H1 (cell line): ENCODE measurements around the gene PTPRF. TPM values are rescaled to one million over a fixed set of nuclear protein-coding genes. Genes with fewer than 3 reads are reported as not detected.

Experiments
- CTCF ChIA-PET: fragments of 300-600 bp; sonication (Branson Sonifier 250); formaldehyde crosslinking; loops from one replicate; lab custom pipeline; 2021; ENCODE audit not compliant: partially characterized antibody; lab: Charles Lee
- POLR2A ChIA-PET: fragments of 300-600 bp; sonication (Branson Sonifier 250); formaldehyde crosslinking; loops from one replicate; lab custom pipeline; 2021; ENCODE audit warnings: inconsistent platforms; ENCODE audit not compliant: partially characterized antibody; lab: Charles Lee
- DNase-seq, 2 experiments: peaks; one replicate each; pipeline versions ENCODE4 v3.0.0 to v3.0.0-alpha.2; 2010 to 2022; ENCODE audit warnings: low spot score in 2 of 2, low read depth in 1 of 2, mixed read lengths in 1 of 2
- FAIRE-seq: peaks from 2 replicates; lab custom pipeline; 2011; peaks lifted over from hg19 to GRCh38; lab: Jason Lieb, UNC
- H2AFZ ChIP-seq: 2 replicates; pipeline ENCODE4 v1.8.1; 2012; ENCODE audit warnings: low read length, inconsistent platforms
- H2AK5ac ChIP-seq: 2 replicates; pipeline ENCODE4 v1.6.1; 2013; ENCODE audit warnings: low read depth, low read length
- H2BK120ac ChIP-seq: replicated peaks from 2 replicates; pipeline ENCODE3; 2013; ENCODE audit warnings: low read depth, low read length, inconsistent platforms
- H2BK12ac ChIP-seq: 2 replicates; pipeline ENCODE4 v1.6.1; 2013; ENCODE audit warnings: low read depth, low read length
- H2BK15ac ChIP-seq: 2 replicates; pipeline ENCODE4 v1.6.1; 2013; ENCODE audit warnings: low read length
- H2BK20ac ChIP-seq: 2 replicates; pipeline ENCODE4 v1.6.1; 2013; ENCODE audit warnings: low read length
- H2BK5ac ChIP-seq: 2 replicates; pipeline ENCODE4 v1.6.1; 2013; ENCODE audit warnings: low read depth, low read length
- H3K14ac ChIP-seq: 2 replicates; pipeline ENCODE4 v1.6.1; 2013; ENCODE audit warnings: inconsistent platforms; ENCODE audit not compliant: insufficient read length
- H3K18ac ChIP-seq: 2 replicates; pipeline ENCODE4 v1.6.1; 2013; ENCODE audit warnings: low read length; ENCODE audit errors: extremely low read depth
- H3K23ac ChIP-seq: 2 replicates; pipeline ENCODE4 v1.6.1; 2013; ENCODE audit warnings: inconsistent platforms; ENCODE audit not compliant: insufficient read length
- H3K23me2 ChIP-seq: 2 replicates; pipeline ENCODE4 v1.6.1; 2013; ENCODE audit warnings: low read depth, low read length
- H3K27ac ChIP-seq: 2 replicates; pipeline ENCODE4 v1.6.1; 2011; ENCODE audit warnings: low read depth, low read length, inconsistent platforms
- H3K27me3 ChIP-seq, 4 experiments: replicated peaks in 1 of 4; 1 replicate in 1 of 4; 2 replicates in 3 of 4; pipeline versions ENCODE4 v1.6.1 to v1.8.1; 2011 to 2013; ENCODE audit warnings: low read length in 3 of 4, mild to moderate bottlenecking in 3 of 4, inconsistent platforms in 2 of 4, mixed read lengths in 2 of 4, moderate library complexity in 1 of 4; ENCODE audit not compliant: control insufficient read depth in 3 of 4, insufficient read depth in 3 of 4; ENCODE audit errors: extremely low read depth in 1 of 4
- H3K36me3 ChIP-seq, 4 experiments: 2 replicates each; pipeline versions ENCODE4 v1.6.1 to v1.8.1; 2011 to 2013; ENCODE audit warnings: mild to moderate bottlenecking in 4 of 4, low read length in 3 of 4, moderate library complexity in 2 of 4, control low read depth in 1 of 4, inconsistent platforms in 1 of 4; ENCODE audit not compliant: insufficient read depth in 4 of 4, control insufficient read depth in 2 of 4
- H3K4ac ChIP-seq: replicated peaks from 2 replicates; pipeline ENCODE3; 2013; ENCODE audit warnings: low read length, low read depth, mixed read lengths, inconsistent platforms; ENCODE audit not compliant: insufficient read length
- H3K4me1 ChIP-seq, 4 experiments: replicated peaks in 1 of 4; 1 replicate in 1 of 4; 2 replicates in 3 of 4; pipeline versions ENCODE4 v1.6.1 to v1.8.1; 2011 to 2013; ENCODE audit warnings: low read length in 3 of 4, inconsistent platforms in 2 of 4, mixed read lengths in 1 of 4; ENCODE audit not compliant: insufficient read depth in 4 of 4, control insufficient read depth in 3 of 4
- H3K4me2 ChIP-seq, 2 experiments: 2 replicates each; pipeline versions ENCODE4 v1.6.1 to v1.8.1; 2011 to 2013; ENCODE audit warnings: low read depth in 2 of 2, low read length in 2 of 2, control low read depth in 1 of 2, inconsistent platforms in 1 of 2, mild to moderate bottlenecking in 1 of 2; ENCODE audit not compliant: insufficient read depth in 1 of 2
- H3K4me3 ChIP-seq, 4 experiments: fragments of 200-600, 300-600 bp in 1 of 4; sonication (generic), shearing (Covaris generic), sonication (Bioruptor Twin) in 1 of 4; 2 replicates each; pipeline versions ENCODE4 v1.5.1 to v1.8.1; 2011 to 2016; ENCODE audit warnings: low read length in 4 of 4, low read depth in 3 of 4, control low read depth in 2 of 4, inconsistent platforms in 2 of 4, mild to moderate bottlenecking in 2 of 4, mixed read lengths in 1 of 4, moderate library complexity in 1 of 4; ENCODE audit not compliant: insufficient read depth in 2 of 4; ENCODE audit errors: extremely low read depth in 1 of 4
- H3K56ac ChIP-seq: replicated peaks from 2 replicates; pipeline ENCODE3; 2013; ENCODE audit warnings: low read depth, mild to moderate bottlenecking, mixed read lengths, low read length, inconsistent platforms; ENCODE audit not compliant: insufficient read length
- H3K79me1 ChIP-seq: 2 replicates; pipeline ENCODE4 v1.6.1; 2013; ENCODE audit warnings: low read depth, low read length, control low read depth
- H3K79me2 ChIP-seq, 2 experiments: 2 replicates each; pipeline versions ENCODE4 v1.6.1 to v1.8.1; 2012 to 2013; ENCODE audit warnings: low read length in 2 of 2, mild to moderate bottlenecking in 2 of 2, inconsistent platforms in 1 of 2; ENCODE audit not compliant: insufficient read depth in 2 of 2, control insufficient read depth in 1 of 2
- H3K9ac ChIP-seq, 4 experiments: replicated peaks in 1 of 4; 1 replicate in 1 of 4; 2 replicates in 3 of 4; pipeline versions ENCODE4 v1.6.1 to v1.8.1; 2011 to 2013; ENCODE audit warnings: low read depth in 3 of 4, low read length in 3 of 4, control low read depth in 2 of 4, mild to moderate bottlenecking in 2 of 4, moderate library complexity in 2 of 4, inconsistent platforms in 1 of 4; ENCODE audit errors: extremely low read depth in 1 of 4
- H3K9me3 ChIP-seq, 2 experiments: 2 replicates each; pipeline versions ENCODE4 v1.6.1 to v1.8.1; 2012 to 2013; ENCODE audit warnings: mild to moderate bottlenecking in 2 of 2, moderate library complexity in 2 of 2, control low read depth in 1 of 2, inconsistent platforms in 1 of 2, low read depth in 1 of 2, low read length in 1 of 2, mixed read lengths in 1 of 2; ENCODE audit not compliant: insufficient read depth in 2 of 2
- H4K20me1 ChIP-seq, 2 experiments: replicated peaks in 1 of 2; 2 replicates each; pipeline versions ENCODE3 to v1.8.1; 2011 to 2013; ENCODE audit warnings: inconsistent platforms in 2 of 2, low read length in 2 of 2, mild to moderate bottlenecking in 1 of 2; ENCODE audit not compliant: insufficient read depth in 2 of 2, control insufficient read depth in 1 of 2
- H4K5ac ChIP-seq: 2 replicates; pipeline ENCODE4 v1.6.1; 2013; ENCODE audit warnings: low read length, low read depth, mixed read lengths, inconsistent platforms; ENCODE audit not compliant: insufficient read length
- H4K8ac ChIP-seq: 2 replicates; pipeline ENCODE4 v1.8.0; 2013; ENCODE audit warnings: mild to moderate bottlenecking, moderate library complexity, low read length, inconsistent platforms; ENCODE audit not compliant: insufficient read depth; ENCODE audit errors: extremely low read depth
- H4K91ac ChIP-seq: replicated peaks from 2 replicates; pipeline ENCODE3; 2013; ENCODE audit warnings: low read length, mixed read lengths, inconsistent platforms; ENCODE audit not compliant: insufficient read length
- ATF2 ChIP-seq: IDR thresholded peaks from 2 replicates; pipeline ENCODE4 v1.6.1; 2012; ENCODE audit warnings: low read length, inconsistent platforms
- JUND ChIP-seq: IDR thresholded peaks from 2 replicates; pipeline ENCODE4 v1.6.1; 2011; ENCODE audit warnings: mild to moderate bottlenecking, improper control_type of control experiment, low read length
- SP4 ChIP-seq: IDR thresholded peaks from 2 replicates; pipeline ENCODE4 v1.6.1; 2012; ENCODE audit warnings: low read length, inconsistent platforms
- TAF7 ChIP-seq: optimal IDR thresholded peaks from 2 replicates; pipeline ENCODE3; 2011; ENCODE audit warnings: low read depth, mild to moderate bottlenecking, inconsistent platforms, low read length, moderate library complexity, borderline replicate concordance
- TEAD4 ChIP-seq: IDR thresholded peaks from 2 replicates; pipeline ENCODE4 v1.6.1; 2012; ENCODE audit warnings: low read depth, low read length, inconsistent platforms, mixed read lengths
- WGBS, 2 experiments: shearing (Covaris generic) in 1 of 2; methylation state at CpG; one replicate each; pipeline versions ENCODE4 v1.1.6 to v1.1.7; 2013 to 2015; ENCODE audit warnings: low lambda C conversion rate in 2 of 2, mixed read lengths in 2 of 2, inconsistent platforms in 1 of 2, low coverage in 1 of 2, missing lambda C conversion rate in 1 of 2; ENCODE audit not compliant: insufficient replicate concordance in 2 of 2, insufficient coverage in 1 of 2, insufficient read length in 1 of 2; ENCODE audit errors: extremely low coverage in 1 of 2, missing lambda C conversion rate in 1 of 2; 5-methylcytosine and 5-hydroxymethylcytosine counted together
- polyA plus RNA-seq, 7 experiments: library from polyadenylated mRNA; depleted of rRNA in 3 of 7; stranded (reverse) in 5 of 7; unstranded in 2 of 7; fragments of >200 nt in 5 of 7; fragments of 200-250 nt in 2 of 7; gene quantifications; 1 replicate in 5 of 7; 2 replicates in 1 of 7; 4 replicates in 1 of 7; pipeline versions ENCODE4 v1.2.1 to v1.2.3, GENCODE V29; 2011 to 2013; ENCODE audit warnings: missing spikeins in 2 of 7, mixed read lengths in 2 of 7
- total RNA-seq: library from RNA; stranded (reverse); fragmentation: NEBNext Ultra II Directional; extraction: Animal tissue kit (Norgen Biotek cat#: 25700); gene quantifications from 2 replicates; pipeline ENCODE4 v1.2.1, GENCODE V29; 2021

The PTPRF gene
- total and polyA plus RNA-seq, 2 of the 8 experiments (the other 6 are each of a cell fraction or from before 2014, with no cell fraction given): 136 to 231 TPM

GRCh38 chr1:43481491-43481890, 49.2 kb upstream of the PTPRF start:
- no peaks in the 10 kb centered on the region for H3K9me3 ChIP-seq
- H2AFZ ChIP-seq: no peak overlapping the region
- POLR2A ChIA-PET: interaction anchor here (1.2 kb wide), 1 partner anchor 13 kb away, joined by 4 read pairs; no protein-coding TSS in a partner anchor
- H3K4ac ChIP-seq: no peak overlapping the region
- no peak overlapping the region for H4K91ac ChIP-seq
- H3K27ac ChIP-seq: no peak overlapping the region
- H2BK5ac ChIP-seq: no peak overlapping the region
- H3K36me3 ChIP-seq: no peaks in the 10 kb centered on the region
- no peak overlapping the region for H2BK20ac ChIP-seq
- H2BK12ac ChIP-seq: no peak overlapping the region
- no peak overlapping the region for H2AK5ac ChIP-seq
- H3K56ac ChIP-seq: no peak overlapping the region
- no peak overlapping the region for H3K23ac ChIP-seq
- H2BK15ac ChIP-seq: no peak overlapping the region
- FAIRE-seq (no peak), DNase-seq (no peak)
- H4K8ac ChIP-seq: no peak overlapping the region
- no peaks in the 10 kb centered on the region for H3K79me2 ChIP-seq
- no peaks in the 10 kb centered on the region for H3K27me3 ChIP-seq
- H3K14ac ChIP-seq: no peak overlapping the region
- no peaks in the 10 kb centered on the region for H4K20me1 ChIP-seq
- H3K4me2 ChIP-seq: no peak overlapping the region
- WGBS, 2 experiments: 91% methylated on average over 2 of the region's 2 CpGs; no CpG with 5 or more reads in 1 of the 2 experiments
- no peaks in the 10 kb centered on the region for H3K4me1 ChIP-seq
- no peak overlapping the region for H4K5ac ChIP-seq
- H3K23me2 ChIP-seq: no peaks in the 10 kb centered on the region
- no peak overlapping the region for H3K18ac ChIP-seq
- H2BK120ac ChIP-seq: no peak overlapping the region
- H3K9ac ChIP-seq: no peak overlapping the region
- CTCF ChIA-PET: no interaction called here
- no peaks in the 10 kb centered on the region for H3K79me1 ChIP-seq
- no peak overlapping the region for H3K4me3 ChIP-seq
- TF ChIP-seq TAF7: no peak
- TF ChIP-seq JUND: no peak
- TF ChIP-seq TEAD4: no peak
- TF ChIP-seq SP4: no peak
- TF ChIP-seq ATF2: no peak
